ENCODE measurements around the gene PDE9A. TPM values are rescaled to one million over a fixed set of nuclear protein-coding genes. Genes with fewer than 3 reads are reported as not detected.
"Not testable (repeated sequence)": the region's sequence is repeated elsewhere in the genome, so short reads cannot be mapped to it uniquely, and the experiment has no call there.

PDE9A gene
- total RNA-seq, 1 experiment from 2014 or later = not detected

- Histone ChIP-seq H3K36me3 (no peaks in the 10 kb centered on the region), H3K27me3 (no peaks in the 10 kb centered on the region; the same call in none of the 2 replicates)
Measured at GRCh38 chr21:42699196-42699595, 45.8 kb downstream of the PDE9A start.

DNA sequence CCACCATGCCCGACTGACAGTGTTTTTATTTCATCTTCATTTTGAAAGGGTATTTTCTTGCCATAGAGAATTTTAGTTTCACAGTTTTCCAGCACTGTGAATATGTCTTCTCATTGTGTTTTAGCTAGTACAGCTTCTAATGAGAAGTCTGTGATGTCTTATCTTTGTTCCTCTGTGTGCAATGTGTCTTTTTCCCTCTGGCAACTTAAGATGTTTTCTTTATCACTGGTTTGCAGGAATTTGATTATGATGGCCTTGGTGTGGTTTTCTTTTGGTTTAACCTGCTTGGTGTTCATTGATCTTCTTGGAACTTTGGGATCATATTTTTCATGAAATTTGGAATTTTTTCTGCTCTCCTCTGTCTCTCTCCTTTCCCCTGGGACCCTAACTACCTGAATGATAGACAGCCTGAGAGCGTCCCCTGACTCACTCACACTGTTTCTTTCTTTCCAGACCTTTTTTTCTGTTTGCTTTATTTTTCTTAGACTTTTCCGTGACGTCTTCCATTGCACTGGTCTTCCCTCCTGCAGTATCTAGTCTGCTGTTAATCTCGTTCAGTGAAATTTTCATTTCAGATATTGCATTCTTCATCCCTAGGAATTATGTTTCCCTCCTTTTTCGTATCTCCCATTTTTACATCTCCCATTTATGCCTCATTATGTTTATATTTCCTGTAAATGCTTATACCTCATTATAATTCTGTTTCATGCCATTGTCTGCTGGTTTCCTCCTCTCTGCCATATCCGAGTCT, 48.5 kb downstream of the PDE9A start:
- H3K27me3 ChIP-seq = no peaks in the 10 kb centered on the region; the same call in none of the 2 replicates
- DNase-seq = no peak
- H3K36me3 ChIP-seq = no peaks in the 10 kb centered on the region
- peaks cover 9% of the 10 kb centered on the region for H3K9me3 ChIP-seq
- H3K4me3 ChIP-seq = no peak overlapping the region

More at GRCh38 chr21:42699196-42699595, 45.8 kb downstream of the PDE9A start:
- DNase-seq = no peak
- H3K9me3 ChIP-seq = peaks cover 9% of the 10 kb centered on the region
- no peak overlapping the region for H3K4me3 ChIP-seq

- Histone ChIP-seq H3K36me3 (no peaks in the 10 kb centered on the region), H3K27me3 (no peaks in the 10 kb centered on the region; the same call in none of the 2 replicates)
Measured at GRCh38 chr21:42702720-42703119, 49.3 kb downstream of the PDE9A start.

GRCh38 chr21:42703136-42703908, 49.9 kb downstream of the PDE9A start:
- peaks cover 9% of the 10 kb centered on the region for H3K9me3 ChIP-seq
- H3K27me3 ChIP-seq = no peaks in the 10 kb centered on the region; the same call in none of the 2 replicates
- DNase-seq = no peak

More at GRCh38 chr21:42702720-42703119, 49.3 kb downstream of the PDE9A start:
- DNase-seq = no peak
- Histone ChIP-seq H3K4me3 (no peak overlapping the region), H3K9me3 (peaks cover 9% of the 10 kb centered on the region)

DNA sequence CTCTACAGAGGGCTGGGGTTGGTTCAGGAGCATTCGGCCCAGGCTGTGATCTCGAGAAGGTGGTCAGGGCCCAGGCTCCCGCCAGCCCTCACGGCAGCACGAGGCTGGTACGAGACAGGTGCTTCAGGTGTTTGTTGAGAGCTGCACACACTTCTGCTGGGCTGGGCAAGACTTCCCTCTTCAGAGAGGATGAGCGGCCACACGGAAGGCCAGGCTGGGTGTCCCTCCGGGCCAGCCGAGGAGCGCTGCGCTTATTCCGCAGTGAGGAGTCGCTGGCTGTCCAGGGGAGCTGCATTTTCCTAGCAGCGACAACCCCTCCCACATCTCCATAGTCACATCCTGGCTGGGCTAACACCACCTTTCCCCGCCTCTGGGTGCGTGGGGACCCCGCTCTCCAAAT, 50.5 kb downstream of the PDE9A start:
- Histone ChIP-seq H3K4me3 (no peak overlapping the region), H3K27me3 (no peaks in the 10 kb centered on the region; the same call in 1 of the 2 replicates), H3K36me3 (no peaks in the 10 kb centered on the region), H3K9me3 (peaks cover 9% of the 10 kb centered on the region)
- no peak for DNase-seq

More at GRCh38 chr21:42703136-42703908, 49.9 kb downstream of the PDE9A start:
- no peak overlapping the region for H3K4me3 ChIP-seq
- no peaks in the 10 kb centered on the region for H3K36me3 ChIP-seq

DNA sequence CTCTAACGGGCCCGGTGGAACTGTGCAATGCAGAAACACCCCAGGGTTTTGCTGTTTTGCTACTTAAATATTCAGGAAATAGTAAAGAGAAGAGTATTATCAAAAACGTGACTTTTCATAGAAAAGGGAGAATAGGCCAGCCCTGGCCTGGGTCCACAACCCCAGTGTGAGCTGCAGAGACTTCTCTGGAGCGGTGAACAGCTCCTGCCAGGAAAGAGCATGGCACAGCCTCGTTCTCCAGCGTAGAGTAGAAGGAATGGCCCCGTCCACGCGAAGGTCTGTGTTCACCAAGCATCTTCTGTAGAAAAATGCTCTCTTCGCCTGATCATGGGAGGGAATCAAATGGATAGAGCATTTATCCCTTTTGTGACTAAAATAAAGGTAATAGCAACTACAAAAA, 51.4 kb downstream of the PDE9A start:
- DNase-seq = no peak
- peaks cover 9% of the 10 kb centered on the region for H3K9me3 ChIP-seq
- H3K27me3 ChIP-seq = no peaks in the 10 kb centered on the region; the same call in 1 of the 2 replicates
- no peaks in the 10 kb centered on the region for H3K36me3 ChIP-seq
- H3K4me3 ChIP-seq = no peak overlapping the region

- DNase-seq = no peak
- H3K27me3 ChIP-seq = no peaks in the 10 kb centered on the region; the same call in 1 of the 2 replicates
- H3K9me3 ChIP-seq = peaks cover 9% of the 10 kb centered on the region
- H3K36me3 ChIP-seq = no peaks in the 10 kb centered on the region
- H3K4me3 ChIP-seq = no peak overlapping the region
Measured at GRCh38 chr21:42705346-42705745, 51.9 kb downstream of the PDE9A start.

GRCh38 chr21:42705746-42706374, 52.4 kb downstream of the PDE9A start:
- no peak for DNase-seq
- Histone ChIP-seq H3K36me3 (no peaks in the 10 kb centered on the region), H3K27me3 (no peaks in the 10 kb centered on the region; the same call in 1 of the 2 replicates), H3K4me3 (no peak overlapping the region), H3K9me3 (peaks cover 9% of the 10 kb centered on the region)

GRCh38 chr21:42706765-42707164, 53.3 kb downstream of the PDE9A start:
- DNase-seq = no peak
- Histone ChIP-seq H3K9me3 (peaks cover 8% of the 10 kb centered on the region), H3K27me3 (no peaks in the 10 kb centered on the region; the same call in 1 of the 2 replicates), H3K36me3 (no peaks in the 10 kb centered on the region), H3K4me3 (no peak overlapping the region)

DNA sequence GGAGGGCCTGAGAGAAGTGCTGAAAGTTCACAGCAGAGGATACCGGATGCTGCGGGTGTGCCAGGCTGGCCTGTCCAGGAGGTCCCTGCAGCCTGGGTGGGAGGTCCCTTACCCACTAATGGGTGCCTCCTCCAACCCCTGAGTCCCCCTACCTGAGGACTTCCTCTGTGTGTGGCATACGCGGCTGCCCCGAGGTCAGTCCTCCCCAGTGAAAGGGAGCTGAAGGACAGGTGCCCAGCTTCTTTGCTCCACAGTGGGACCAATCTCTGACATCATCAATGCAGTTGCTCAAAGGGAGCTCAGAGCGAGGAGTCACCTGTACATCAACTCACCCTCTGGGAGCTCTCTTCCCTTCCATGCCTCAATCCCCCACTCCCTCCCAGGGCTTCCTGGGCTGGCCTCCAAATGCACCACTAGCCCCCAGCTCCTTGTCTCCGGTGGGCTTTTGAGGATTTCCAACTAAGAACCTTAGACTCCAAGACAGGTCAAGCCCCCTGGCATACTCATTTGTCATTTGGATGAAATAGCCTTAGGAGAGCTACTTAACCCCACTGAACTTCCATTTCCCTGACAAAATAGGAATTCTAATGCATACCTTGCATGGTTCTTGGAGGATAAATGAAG, 53.9 kb downstream of the PDE9A start:
- Histone ChIP-seq H3K36me3 (no peaks in the 10 kb centered on the region), H3K4me3 (no peak overlapping the region), H3K27me3 (no peaks in the 10 kb centered on the region), H3K9me3 (peaks cover 3% of the 10 kb centered on the region)
- no peak for DNase-seq

GRCh38 chr21:42708107-42708506, 54.7 kb downstream of the PDE9A start:
- Histone ChIP-seq H3K27me3 (no peaks in the 10 kb centered on the region), H3K36me3 (no peaks in the 10 kb centered on the region), H3K4me3 (no peak overlapping the region), H3K9me3 (no peaks in the 10 kb centered on the region)
- no peak for DNase-seq

DNA sequence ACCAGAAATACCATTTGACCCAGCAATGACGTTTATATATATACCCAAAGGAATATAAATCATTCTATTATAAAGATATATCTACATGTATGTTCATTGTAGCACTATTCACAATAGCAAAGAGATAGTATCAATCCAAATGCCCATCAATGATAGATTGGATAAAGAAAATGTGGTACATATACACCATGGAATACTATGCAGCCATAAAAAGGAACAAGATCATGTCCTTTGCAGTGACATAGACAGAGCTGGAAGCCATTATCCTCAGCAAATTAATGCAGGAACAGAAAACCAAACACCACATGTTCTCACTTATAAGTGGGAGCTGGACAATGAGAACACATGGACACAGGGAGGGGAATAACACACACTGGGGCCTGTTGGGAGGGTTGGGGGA, 55.5 kb downstream of the PDE9A start:
- not testable (repeated sequence) for H3K36me3 ChIP-seq, H3K4me3 ChIP-seq, DNase-seq, H3K27me3 ChIP-seq, H3K9me3 ChIP-seq

DNA sequence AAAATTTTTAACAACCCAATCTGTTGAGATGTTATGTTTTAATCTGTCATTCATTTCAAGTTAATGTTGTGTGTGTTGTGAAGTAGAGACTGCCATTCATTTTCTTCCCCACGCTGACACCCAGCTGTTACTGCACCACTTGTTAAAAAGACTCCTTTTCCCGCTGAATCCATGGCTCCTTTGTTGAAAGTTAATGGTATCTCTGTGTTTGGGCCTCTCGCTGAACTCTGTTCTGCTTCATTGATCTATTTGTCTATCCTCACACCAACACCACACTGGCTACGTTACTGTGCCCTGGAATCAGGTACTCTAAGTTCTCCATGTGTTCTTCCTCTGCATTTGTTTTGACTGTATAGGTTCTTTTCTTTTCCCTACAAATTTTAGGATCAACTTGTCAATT, 58.2 kb downstream of the PDE9A start:
- Histone ChIP-seq H3K9me3 (no peaks in the 10 kb centered on the region), H3K27me3 (no peaks in the 10 kb centered on the region; the same call in 1 of the 2 replicates), H3K36me3 (no peaks in the 10 kb centered on the region), H3K4me3 (no peak overlapping the region)
- DNase-seq = no peak

DNA sequence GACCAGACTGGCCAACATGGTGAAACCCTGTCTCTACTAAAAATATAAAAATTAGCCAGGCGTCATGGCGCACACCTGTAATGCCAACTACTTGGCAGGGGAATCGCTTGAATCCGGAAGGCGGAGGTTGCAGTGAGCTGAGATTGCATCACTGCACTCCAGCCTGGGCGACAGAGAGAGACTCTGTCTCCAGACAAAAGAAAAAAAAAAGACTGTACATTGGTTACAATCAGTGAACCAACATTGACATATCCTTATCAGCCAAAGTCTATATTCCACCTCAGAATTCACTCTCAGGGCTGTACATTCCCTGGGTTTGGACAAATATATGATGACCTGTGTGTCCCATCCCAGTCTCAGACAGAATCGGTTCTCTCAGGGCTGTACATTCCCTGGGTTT, 62.0 kb downstream of the PDE9A start:
- H3K9me3 ChIP-seq, H3K36me3 ChIP-seq, DNase-seq, H3K4me3 ChIP-seq, H3K27me3 ChIP-seq: not testable (repeated sequence)

- no peak for DNase-seq
- Histone ChIP-seq H3K36me3 (no peaks in the 10 kb centered on the region), H3K9me3 (no peaks in the 10 kb centered on the region), H3K4me3 (no peak overlapping the region), H3K27me3 (no peaks in the 10 kb centered on the region; the same call in 1 of the 2 replicates)
Measured at GRCh38 chr21:42716074-42716473, 62.7 kb downstream of the PDE9A start.

GRCh38 chr21:42720484-42720883, 67.1 kb downstream of the PDE9A start:
- H3K4me3 ChIP-seq, H3K36me3 ChIP-seq, H3K27me3 ChIP-seq, H3K9me3 ChIP-seq, DNase-seq: not testable (repeated sequence)
